HG03469 (cell line): ENCODE data around the gene DSG4.

Source experiments
- ATAC-seq: cut with Tn5 transposase; IDR thresholded peaks from one replicate; pipeline ENCODE4 v1.9.1; 2021; ENCODE audit warnings: mild to moderate bottlenecking, moderate library complexity, moderate number of reproducible peaks; ENCODE audit not compliant: unreplicated experiment

Gene DSG4

DNA sequence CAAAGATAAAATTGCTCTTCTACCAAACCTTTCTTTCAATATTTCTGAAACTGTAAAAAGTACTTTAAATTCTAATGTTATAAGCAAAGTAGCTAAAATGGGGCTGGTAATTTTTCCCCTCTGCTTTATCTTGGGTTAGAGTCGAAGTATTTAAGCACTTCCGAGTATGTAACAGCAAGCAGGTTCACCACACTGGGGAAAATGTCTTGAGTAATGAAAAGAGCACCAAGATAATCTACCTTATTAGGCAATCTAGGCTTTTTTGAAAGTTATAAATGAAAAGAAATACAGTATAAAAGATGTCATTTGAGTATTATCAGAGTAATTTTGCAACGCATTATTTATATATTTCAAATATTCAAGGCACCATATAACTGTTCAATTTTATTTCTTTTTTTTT, 70.3 kb downstream of the DSG4 start:
- no peak for ATAC-seq

DNA sequence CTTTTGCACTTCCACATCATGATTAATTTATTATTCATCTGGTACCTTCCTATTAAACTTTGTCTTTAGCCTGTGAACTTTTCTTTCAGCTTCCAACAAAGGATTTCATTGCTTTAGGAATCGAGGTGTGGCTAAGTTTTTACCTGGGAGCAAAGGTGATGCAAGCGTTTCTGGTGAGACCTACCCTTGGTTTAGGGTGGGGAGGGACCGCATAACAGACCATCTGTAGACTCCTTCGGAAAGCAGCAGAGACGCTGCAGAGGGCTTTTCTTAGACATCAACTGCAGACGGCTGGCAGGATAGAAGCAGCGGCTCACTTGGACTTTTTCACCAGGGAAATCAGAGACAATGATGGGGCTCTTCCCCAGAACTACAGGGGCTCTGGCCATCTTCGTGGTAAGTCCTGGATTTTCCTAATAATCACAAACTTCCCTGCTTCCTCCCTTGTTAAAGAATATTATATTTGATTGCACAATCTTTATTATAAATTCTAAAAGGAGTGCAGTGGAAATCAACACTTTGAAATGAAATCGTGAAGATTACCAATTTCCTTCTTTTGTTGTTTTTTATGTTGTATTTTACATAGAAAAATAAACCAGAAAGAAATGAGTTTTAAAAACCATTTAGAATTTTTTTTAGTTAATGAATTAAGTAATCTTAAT, 71.1 kb downstream of the DSG4 start, which contains the start of gene DSG3:
Gene DSG3, plus strand, starts transcription at position 212 of the 662 bp plus-strand sequence. Its CDS starts 137 bp downstream, at position 349.
- ATAC-seq = no peak

DNA sequence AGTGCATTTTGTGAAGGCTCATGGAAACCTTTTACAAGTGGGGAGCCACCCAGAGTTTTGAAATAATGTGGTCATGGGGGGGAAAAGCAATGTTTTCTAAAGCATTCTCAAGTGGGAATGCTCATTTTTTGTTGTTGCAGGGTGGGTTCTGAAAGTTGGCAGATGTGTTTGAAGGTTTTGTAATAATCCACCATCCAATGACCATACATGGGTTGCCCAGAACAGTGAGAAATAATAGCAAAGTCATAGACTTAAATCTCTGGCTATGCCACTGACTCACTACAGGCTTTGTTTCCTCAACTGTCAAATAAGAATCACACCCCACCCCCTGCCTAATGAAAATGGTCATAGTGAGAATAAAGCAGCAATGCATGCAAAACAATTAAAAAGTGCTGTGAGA, 73.8 kb downstream of the DSG4 start:
- no peak for ATAC-seq

DNA sequence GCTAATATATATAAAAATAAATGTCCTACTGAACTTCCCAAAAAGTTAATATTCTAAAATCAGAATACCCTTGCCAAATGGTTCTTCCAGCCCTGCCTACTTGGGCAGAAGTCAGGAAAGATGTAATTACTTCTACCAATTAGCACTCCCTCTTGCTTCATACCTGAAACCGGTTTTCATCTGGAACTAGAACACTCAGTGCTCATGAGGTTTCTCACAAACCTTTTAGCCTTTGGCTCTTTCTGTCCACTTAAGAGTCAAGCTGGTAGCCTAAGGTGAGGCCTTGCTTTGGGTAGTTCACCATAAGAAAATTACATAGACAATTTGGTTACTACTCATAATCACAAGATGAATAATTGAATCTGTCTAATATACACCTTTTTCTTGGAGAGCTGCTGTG, 75.0 kb downstream of the DSG4 start:
- ATAC-seq = no peak

DNA sequence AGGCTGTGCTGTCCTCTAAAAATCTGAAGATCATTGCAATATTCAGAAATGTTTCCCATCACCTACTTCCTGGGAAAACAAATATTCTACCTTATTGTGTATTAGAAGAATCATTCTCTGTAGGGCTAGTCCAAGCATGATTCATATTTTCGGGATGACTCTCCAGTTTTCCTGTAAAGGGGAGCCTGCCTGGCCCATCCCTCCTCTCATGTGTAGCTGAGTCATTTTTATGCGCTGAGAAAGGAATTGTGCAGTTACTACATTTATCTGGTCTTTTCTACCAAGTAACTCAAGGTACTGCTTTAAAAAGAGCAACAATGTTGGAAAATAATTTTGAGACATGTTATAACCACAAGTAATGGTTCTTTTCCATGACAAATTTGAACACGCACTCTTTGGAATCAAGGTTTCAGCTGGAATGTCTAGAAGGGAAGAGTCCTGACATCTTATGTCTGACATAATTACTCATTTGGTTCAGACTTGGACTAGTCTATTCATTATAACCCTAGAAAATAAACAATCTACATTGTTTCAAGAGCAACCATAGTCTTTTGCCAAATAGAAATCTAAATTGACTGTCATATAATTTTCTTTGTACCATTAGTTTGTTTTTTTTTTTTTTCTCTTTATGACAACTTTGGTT, 77.6 kb downstream of the DSG4 start:
- ATAC-seq = no peak
